GM23338 (cell line): ENCODE results near the gene PRAC1.

Experiments
- EZH2 ChIP-seq: fragments of 200-600 bp; sonication (generic); IDR thresholded peaks from one replicate; pipeline ENCODE4 v1.8.0; 2017; ENCODE audit warnings: antibody characterized with exemption, mild to moderate bottlenecking, low read depth; ENCODE audit not compliant: unreplicated experiment
- EZH2phosphoT487 ChIP-seq: fragments of 200-600 bp; sonication (generic); IDR thresholded peaks from one replicate; pipeline ENCODE4 v1.8.1; 2018; ENCODE audit warnings: antibody characterized with exemption; ENCODE audit not compliant: unreplicated experiment
- JUNB ChIP-seq: IDR thresholded peaks from one replicate; pipeline ENCODE4 v1.6.1; 2016; ENCODE audit warnings: antibody characterized with exemption; ENCODE audit not compliant: unreplicated experiment
- POLR2AphosphoS5 ChIP-seq: IDR thresholded peaks from 2 replicates; pipeline ENCODE4 v1.6.1; 2016; ENCODE audit warnings: antibody characterized with exemption, low read depth
- TF ChIP-seq, protein P1 (sequence below), 2 experiments: fragments of 200-600 bp in 1 of 2; sonication (generic) in 1 of 2; conservative IDR thresholded peaks; 2 replicates each; pipeline versions ENCODE4 v1.5.1 to v1.6.1; 2016 to 2017; ENCODE audit warnings: antibody characterized with exemption in 2 of 2, low read depth in 2 of 2, mild to moderate bottlenecking in 2 of 2, moderate library complexity in 1 of 2
- TF ChIP-seq, protein P2 (sequence below): IDR thresholded peaks from one replicate; pipeline ENCODE4 v1.6.1; 2018; ENCODE audit warnings: antibody characterized with exemption; ENCODE audit not compliant: unreplicated experiment

DNA sequence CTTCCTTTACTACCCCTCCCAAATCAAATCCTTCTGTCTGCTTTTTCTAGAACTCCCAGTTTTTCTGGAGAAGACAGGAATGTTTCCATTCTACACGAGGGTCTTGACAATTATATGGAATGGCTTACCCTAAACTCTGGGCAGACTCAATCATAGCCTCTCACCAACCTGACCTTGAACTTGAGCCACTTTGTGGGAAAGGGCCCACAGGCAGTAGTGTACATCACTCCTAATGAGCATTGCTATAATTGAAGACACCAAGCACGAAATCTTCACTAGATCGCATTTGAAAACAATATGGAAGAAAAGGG is 7.9 kb upstream of the PRAC1 start:
- TF ChIP-seq EZH2 (no peak), EZH2phosphoT487 (no peak), POLR2AphosphoS5 (no peak), JUNB (no peak)
- TF ChIP-seq, protein P1, sequence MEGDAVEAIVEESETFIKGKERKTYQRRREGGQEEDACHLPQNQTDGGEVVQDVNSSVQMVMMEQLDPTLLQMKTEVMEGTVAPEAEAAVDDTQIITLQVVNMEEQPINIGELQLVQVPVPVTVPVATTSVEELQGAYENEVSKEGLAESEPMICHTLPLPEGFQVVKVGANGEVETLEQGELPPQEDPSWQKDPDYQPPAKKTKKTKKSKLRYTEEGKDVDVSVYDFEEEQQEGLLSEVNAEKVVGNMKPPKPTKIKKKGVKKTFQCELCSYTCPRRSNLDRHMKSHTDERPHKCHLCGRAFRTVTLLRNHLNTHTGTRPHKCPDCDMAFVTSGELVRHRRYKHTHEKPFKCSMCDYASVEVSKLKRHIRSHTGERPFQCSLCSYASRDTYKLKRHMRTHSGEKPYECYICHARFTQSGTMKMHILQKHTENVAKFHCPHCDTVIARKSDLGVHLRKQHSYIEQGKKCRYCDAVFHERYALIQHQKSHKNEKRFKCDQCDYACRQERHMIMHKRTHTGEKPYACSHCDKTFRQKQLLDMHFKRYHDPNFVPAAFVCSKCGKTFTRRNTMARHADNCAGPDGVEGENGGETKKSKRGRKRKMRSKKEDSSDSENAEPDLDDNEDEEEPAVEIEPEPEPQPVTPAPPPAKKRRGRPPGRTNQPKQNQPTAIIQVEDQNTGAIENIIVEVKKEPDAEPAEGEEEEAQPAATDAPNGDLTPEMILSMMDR (conservative IDR thresholded peaks at IDR 0.05; ENCODE audit: low read depth in 2 of 2): no peak
- TF ChIP-seq, protein P2, sequence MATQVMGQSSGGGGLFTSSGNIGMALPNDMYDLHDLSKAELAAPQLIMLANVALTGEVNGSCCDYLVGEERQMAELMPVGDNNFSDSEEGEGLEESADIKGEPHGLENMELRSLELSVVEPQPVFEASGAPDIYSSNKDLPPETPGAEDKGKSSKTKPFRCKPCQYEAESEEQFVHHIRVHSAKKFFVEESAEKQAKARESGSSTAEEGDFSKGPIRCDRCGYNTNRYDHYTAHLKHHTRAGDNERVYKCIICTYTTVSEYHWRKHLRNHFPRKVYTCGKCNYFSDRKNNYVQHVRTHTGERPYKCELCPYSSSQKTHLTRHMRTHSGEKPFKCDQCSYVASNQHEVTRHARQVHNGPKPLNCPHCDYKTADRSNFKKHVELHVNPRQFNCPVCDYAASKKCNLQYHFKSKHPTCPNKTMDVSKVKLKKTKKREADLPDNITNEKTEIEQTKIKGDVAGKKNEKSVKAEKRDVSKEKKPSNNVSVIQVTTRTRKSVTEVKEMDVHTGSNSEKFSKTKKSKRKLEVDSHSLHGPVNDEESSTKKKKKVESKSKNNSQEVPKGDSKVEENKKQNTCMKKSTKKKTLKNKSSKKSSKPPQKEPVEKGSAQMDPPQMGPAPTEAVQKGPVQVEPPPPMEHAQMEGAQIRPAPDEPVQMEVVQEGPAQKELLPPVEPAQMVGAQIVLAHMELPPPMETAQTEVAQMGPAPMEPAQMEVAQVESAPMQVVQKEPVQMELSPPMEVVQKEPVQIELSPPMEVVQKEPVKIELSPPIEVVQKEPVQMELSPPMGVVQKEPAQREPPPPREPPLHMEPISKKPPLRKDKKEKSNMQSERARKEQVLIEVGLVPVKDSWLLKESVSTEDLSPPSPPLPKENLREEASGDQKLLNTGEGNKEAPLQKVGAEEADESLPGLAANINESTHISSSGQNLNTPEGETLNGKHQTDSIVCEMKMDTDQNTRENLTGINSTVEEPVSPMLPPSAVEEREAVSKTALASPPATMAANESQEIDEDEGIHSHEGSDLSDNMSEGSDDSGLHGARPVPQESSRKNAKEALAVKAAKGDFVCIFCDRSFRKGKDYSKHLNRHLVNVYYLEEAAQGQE: no peak
